ENCODE data around the gene SHISA9.

Gene SHISA9

GRCh38 chr16:13105427-13105826, 204.0 kb downstream of the SHISA9 start:
- Mint-ChIP-seq H3K27me3 (no peaks in the 10 kb centered on the region), H3K27ac (no peak overlapping the region), H3K36me3 (ENCODE audit: low read depth) (no peaks in the 10 kb centered on the region), H3K4me3 (no peak overlapping the region), H3K4me1 (no peaks in the 10 kb centered on the region), H3K9me3 (peaks cover 13% of the 10 kb centered on the region)
- ATAC-seq (no peak), DNase-seq (no peak)

GRCh38 chr16:13106464-13106863, 205.1 kb downstream of the SHISA9 start:
- Mint-ChIP-seq H3K9me3 (peaks cover 13% of the 10 kb centered on the region), H3K4me1 (no peaks in the 10 kb centered on the region), H3K4me3 (no peak overlapping the region), H3K27ac (no peak overlapping the region), H3K36me3 (ENCODE audit: low read depth) (no peaks in the 10 kb centered on the region), H3K27me3 (no peaks in the 10 kb centered on the region)
- DNase-seq (no peak), ATAC-seq (no peak)

DNA sequence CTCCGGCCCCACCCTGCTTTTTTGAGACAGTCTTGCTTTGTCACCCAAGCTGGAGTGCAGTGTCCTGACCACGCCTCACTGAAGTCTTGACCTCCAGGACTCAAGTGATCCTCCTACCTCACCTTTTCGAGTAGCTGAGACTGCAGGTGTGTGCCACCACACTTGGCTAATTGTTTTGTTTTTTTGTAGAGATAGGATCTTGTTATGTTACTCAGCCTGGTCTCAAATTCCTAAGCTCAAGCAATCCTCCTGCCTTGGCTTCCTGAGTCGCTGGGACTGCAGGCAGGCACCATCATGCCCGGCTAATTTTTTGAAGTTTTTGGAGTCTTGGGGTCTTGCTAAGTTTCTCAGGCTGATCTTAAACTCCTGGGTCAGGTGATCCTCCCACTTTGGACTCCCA, 206.7 kb downstream of the SHISA9 start:
- ATAC-seq: no peak
- DNase-seq: no peak

GRCh38 chr16:13109171-13109570, 207.8 kb downstream of the SHISA9 start:
- Mint-ChIP-seq H3K4me3 (no peak overlapping the region), H3K27ac (no peak overlapping the region), H3K36me3 (ENCODE audit: low read depth) (no peaks in the 10 kb centered on the region), H3K9me3 (peaks cover 14% of the 10 kb centered on the region), H3K27me3 (peaks cover 2% of the 10 kb centered on the region), H3K4me1 (no peaks in the 10 kb centered on the region)
- DNase-seq (no peak), ATAC-seq (no peak)

More for the DNA sequence above, 206.7 kb downstream of the SHISA9 start:
- Mint-ChIP-seq H3K4me3 (no peak overlapping the region), H3K4me1 (no peaks in the 10 kb centered on the region), H3K36me3 (ENCODE audit: low read depth) (no peaks in the 10 kb centered on the region), H3K27ac (no peak overlapping the region), H3K27me3 (peaks cover 2% of the 10 kb centered on the region), H3K9me3 (peaks cover 14% of the 10 kb centered on the region)

GRCh38 chr16:13110124-13110796, 208.9 kb downstream of the SHISA9 start:
- H3K27ac Mint-ChIP-seq: no peak overlapping the region
- DNase-seq: no peak

DNA sequence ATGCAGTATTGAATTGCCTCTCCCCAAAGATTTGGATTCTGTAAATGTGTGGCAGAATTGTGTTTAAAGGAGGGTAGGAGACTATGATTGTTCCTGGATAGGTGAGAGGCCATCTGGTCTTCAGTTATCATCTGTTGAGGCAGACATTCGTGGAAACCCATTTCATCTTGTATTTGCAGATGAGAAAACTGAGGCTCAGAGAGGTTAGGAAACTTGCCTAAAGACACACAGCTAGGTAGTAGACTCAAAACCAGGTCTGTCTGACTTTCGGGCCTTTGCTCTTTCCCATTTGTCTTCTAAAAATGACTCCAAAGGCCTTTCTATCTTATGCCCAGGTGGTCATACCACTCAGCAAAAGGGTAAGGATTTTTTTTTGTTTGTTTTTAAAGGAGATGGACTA, 210.3 kb downstream of the SHISA9 start:
- Mint-ChIP-seq H3K4me1 (no peaks in the 10 kb centered on the region), H3K4me3 (no peak overlapping the region), H3K27me3 (peaks cover 2% of the 10 kb centered on the region), H3K27ac (no peak overlapping the region), H3K36me3 (ENCODE audit: low read depth) (no peaks in the 10 kb centered on the region), H3K9me3 (peaks cover 11% of the 10 kb centered on the region)
- ATAC-seq (no peak), DNase-seq (no peak)

More at GRCh38 chr16:13110124-13110796, 208.9 kb downstream of the SHISA9 start:
- no peak for ATAC-seq
- Mint-ChIP-seq H3K36me3 (ENCODE audit: low read depth) (no peaks in the 10 kb centered on the region), H3K4me1 (no peaks in the 10 kb centered on the region), H3K4me3 (no peak overlapping the region), H3K27me3 (peaks cover 2% of the 10 kb centered on the region), H3K9me3 (peaks cover 14% of the 10 kb centered on the region)

GRCh38 chr16:13113741-13114140, 212.3 kb downstream of the SHISA9 start:
- peaks cover 2% of the 10 kb centered on the region for H3K27me3 Mint-ChIP-seq
- H3K9me3 Mint-ChIP-seq: peaks cover 9% of the 10 kb centered on the region
- no peaks in the 10 kb centered on the region for H3K4me1 Mint-ChIP-seq
- no peak for ATAC-seq
- no peak for DNase-seq
- H3K4me3 Mint-ChIP-seq: no peak overlapping the region
- H3K36me3 Mint-ChIP-seq (ENCODE audit: low read depth): no peaks in the 10 kb centered on the region
- no peak overlapping the region for H3K27ac Mint-ChIP-seq

DNA sequence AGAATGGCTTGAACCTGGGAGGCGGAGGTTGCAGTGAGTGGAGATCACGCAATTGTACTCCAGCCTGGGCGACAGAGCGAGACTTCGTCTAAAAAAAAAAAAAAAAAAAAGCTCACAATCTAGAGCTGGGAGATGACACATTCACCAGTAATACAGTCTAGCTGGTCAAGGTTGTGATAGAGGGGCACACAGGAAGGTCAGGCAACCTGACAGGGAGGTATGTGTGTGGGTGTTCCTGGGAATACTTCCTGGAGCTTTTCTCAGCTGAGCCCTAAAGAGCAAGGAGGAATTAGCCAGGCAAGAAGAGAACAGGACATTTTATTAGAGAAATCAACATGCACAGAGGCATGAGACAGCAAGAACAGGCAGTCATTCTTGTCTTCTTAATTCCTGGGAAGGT, 216.7 kb downstream of the SHISA9 start:
- Mint-ChIP-seq H3K27ac (no peak overlapping the region), H3K36me3 (ENCODE audit: low read depth) (no peaks in the 10 kb centered on the region), H3K4me1 (no peaks in the 10 kb centered on the region), H3K27me3 (no peaks in the 10 kb centered on the region), H3K9me3 (peaks cover 8% of the 10 kb centered on the region), H3K4me3 (no peak overlapping the region)
- DNase-seq: no peak
- ATAC-seq: no peak

- Mint-ChIP-seq H3K9me3 (no peaks in the 10 kb centered on the region), H3K4me3 (no peak overlapping the region), H3K27ac (no peak overlapping the region), H3K36me3 (ENCODE audit: low read depth) (no peaks in the 10 kb centered on the region), H3K4me1 (no peaks in the 10 kb centered on the region), H3K27me3 (no peaks in the 10 kb centered on the region)
- ATAC-seq (no peak), DNase-seq (no peak)
Observed at GRCh38 chr16:13120091-13120490, 218.7 kb downstream of the SHISA9 start.

GRCh38 chr16:13120557-13120956, 219.2 kb downstream of the SHISA9 start:
- no peaks in the 10 kb centered on the region for H3K36me3 Mint-ChIP-seq (ENCODE audit: low read depth)
- no peaks in the 10 kb centered on the region for H3K27me3 Mint-ChIP-seq
- no peaks in the 10 kb centered on the region for H3K4me1 Mint-ChIP-seq
- no peak for ATAC-seq
- H3K9me3 Mint-ChIP-seq: no peaks in the 10 kb centered on the region
- no peak overlapping the region for H3K27ac Mint-ChIP-seq
- no peak overlapping the region for H3K4me3 Mint-ChIP-seq
- no peak for DNase-seq

DNA sequence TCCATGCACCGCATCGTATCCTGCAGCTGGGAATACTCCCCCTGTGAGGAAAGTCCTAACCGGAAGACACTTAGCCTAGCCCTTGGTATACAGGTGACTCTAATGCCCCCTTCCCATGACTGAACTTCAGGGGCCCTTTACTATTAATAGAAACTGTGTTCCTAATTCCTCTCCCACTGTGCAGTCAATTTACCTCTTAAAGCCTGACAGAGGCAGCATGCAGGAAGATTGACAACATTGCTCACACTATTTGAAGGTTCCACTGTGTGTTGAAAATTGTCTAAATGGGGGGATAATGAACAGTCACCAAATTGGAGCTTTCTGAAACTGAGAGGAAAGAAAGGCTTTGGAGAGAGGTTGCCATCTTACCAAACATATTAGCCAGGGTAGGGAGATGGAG, 222.6 kb downstream of the SHISA9 start:
- H3K9me3 Mint-ChIP-seq: no peaks in the 10 kb centered on the region
- H3K27me3 Mint-ChIP-seq: peaks cover 5% of the 10 kb centered on the region
- no peak overlapping the region for H3K27ac Mint-ChIP-seq
- ATAC-seq (no peak), DNase-seq (no peak)
- no peaks in the 10 kb centered on the region for H3K4me1 Mint-ChIP-seq
- no peaks in the 10 kb centered on the region for H3K36me3 Mint-ChIP-seq (ENCODE audit: low read depth)
- no peak overlapping the region for H3K4me3 Mint-ChIP-seq

DNA sequence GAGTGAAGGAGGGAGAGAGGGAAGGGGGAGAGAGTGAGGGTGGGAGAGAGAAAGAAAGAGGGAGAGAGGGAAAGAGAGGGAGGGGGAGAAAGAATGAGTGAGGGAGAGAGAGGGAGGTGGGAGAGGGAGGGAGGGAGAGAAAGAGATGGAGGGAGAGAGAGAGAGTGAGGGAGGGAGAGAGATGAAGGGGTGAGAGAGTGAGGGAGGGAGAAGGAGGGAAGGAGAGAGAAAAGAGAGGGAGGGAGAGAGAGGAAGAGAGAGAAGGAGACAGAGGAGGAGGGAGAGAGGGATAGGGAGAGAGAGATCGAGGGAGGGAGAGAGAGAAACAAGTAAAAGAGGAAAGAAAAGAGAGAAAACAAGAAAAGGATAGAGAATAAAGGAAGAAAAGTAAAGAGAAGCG, 225.7 kb downstream of the SHISA9 start:
- no peak for DNase-seq
- ATAC-seq: no peak
- Mint-ChIP-seq H3K27ac (no peak overlapping the region), H3K36me3 (ENCODE audit: low read depth) (no peaks in the 10 kb centered on the region), H3K27me3 (peaks cover 5% of the 10 kb centered on the region), H3K4me3 (no peak overlapping the region), H3K4me1 (no peaks in the 10 kb centered on the region), H3K9me3 (no peaks in the 10 kb centered on the region)

DNA sequence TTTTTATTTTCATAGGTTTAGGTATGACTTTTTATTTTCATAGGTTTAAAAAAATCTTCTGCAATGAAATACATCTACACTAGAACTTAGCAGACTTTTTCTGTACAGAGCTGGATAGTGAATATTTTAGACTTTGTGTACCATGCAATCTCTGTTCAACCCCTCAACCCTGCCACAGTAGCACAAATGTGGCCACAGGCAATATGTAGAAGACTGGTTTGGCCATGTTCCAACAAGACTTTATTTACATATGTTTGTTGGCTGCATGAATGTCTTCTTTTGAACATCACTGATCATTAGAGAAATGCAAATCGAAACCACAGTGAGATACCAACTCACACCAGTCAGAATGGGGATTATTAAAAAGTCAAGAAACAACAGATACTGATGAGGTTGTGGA, 229.2 kb downstream of the SHISA9 start:
- H3K9me3 Mint-ChIP-seq: peaks cover 5% of the 10 kb centered on the region
- peaks cover 5% of the 10 kb centered on the region for H3K27me3 Mint-ChIP-seq
- no peaks in the 10 kb centered on the region for H3K4me1 Mint-ChIP-seq

DNA sequence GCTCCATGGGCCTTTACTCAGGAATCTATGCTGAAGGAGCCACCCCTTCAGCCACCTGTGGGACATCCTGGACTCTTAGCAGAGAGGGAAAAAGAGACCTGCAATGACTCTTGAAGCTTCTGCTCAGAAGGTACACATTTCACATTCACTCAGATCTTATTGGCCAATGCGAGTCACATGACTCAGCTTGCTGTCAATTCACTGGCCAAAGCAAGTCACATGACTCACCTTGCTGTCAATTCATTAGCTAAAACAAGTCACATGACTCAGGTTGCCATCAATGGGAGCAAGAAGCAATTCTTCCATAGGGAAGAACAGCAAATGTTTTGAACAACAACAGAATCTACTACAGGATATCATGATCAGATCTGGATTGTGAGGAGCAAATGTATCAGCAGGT, 233.4 kb downstream of the SHISA9 start:
- H3K36me3 Mint-ChIP-seq (ENCODE audit: low read depth): no peaks in the 10 kb centered on the region
- no peak overlapping the region for H3K27ac Mint-ChIP-seq
- peaks cover 5% of the 10 kb centered on the region for H3K9me3 Mint-ChIP-seq
- DNase-seq (no peak), ATAC-seq (no peak)
- no peaks in the 10 kb centered on the region for H3K4me1 Mint-ChIP-seq
- no peaks in the 10 kb centered on the region for H3K27me3 Mint-ChIP-seq
- H3K4me3 Mint-ChIP-seq: no peak overlapping the region

More for the DNA sequence above, 229.2 kb downstream of the SHISA9 start:
- DNase-seq: no peak
- Mint-ChIP-seq H3K27ac (no peak overlapping the region), H3K4me3 (no peak overlapping the region), H3K36me3 (ENCODE audit: low read depth) (no peaks in the 10 kb centered on the region)
- no peak for ATAC-seq

DNA sequence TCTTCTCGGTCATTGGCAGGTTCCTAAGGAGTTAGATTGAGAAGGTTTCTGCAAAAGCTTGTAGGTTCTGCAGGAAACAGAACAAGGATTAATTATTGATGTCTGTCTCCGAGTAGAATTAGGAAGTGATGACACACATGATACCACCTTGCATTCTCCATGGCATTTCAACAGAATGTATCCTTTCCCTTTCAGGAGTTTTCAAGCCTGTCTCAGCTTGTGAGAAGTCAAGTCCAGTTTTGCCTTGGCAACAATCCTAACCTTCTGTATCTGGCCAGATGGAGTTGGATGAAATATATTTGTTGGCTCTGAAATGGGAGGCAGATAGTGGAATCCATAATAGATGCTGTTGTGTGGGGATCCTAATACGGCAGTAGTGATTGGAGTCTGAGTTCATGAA, 235.5 kb downstream of the SHISA9 start:
- H3K4me1 Mint-ChIP-seq: no peaks in the 10 kb centered on the region
- no peaks in the 10 kb centered on the region for H3K36me3 Mint-ChIP-seq (ENCODE audit: low read depth)
- DNase-seq (no peak), ATAC-seq (no peak)
- no peak overlapping the region for H3K4me3 Mint-ChIP-seq
- H3K9me3 Mint-ChIP-seq: peaks cover 5% of the 10 kb centered on the region
- H3K27ac Mint-ChIP-seq: no peak overlapping the region
- peaks cover 5% of the 10 kb centered on the region for H3K27me3 Mint-ChIP-seq

DNA sequence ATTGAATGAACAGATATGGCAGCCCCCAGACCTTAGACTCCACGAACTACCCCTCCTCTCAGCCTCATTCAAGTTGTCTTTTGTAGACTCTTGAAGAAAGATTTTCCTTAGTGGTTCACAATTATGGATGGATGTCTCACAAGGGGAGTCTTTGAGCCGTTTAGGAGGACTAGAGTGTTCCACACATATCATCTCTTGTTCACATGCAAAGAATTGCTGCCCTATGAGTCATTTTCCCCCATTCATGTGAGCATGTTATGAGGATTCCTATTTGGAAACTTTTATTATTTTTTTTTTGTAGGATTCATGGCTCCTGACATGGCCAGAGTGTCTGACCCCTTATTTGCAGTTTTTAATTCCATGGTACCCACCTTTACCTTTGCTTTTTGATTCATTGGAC, 237.1 kb downstream of the SHISA9 start:
- H3K4me1 Mint-ChIP-seq: no peaks in the 10 kb centered on the region
- H3K36me3 Mint-ChIP-seq (ENCODE audit: low read depth): no peaks in the 10 kb centered on the region
- peaks cover 5% of the 10 kb centered on the region for H3K27me3 Mint-ChIP-seq
- H3K4me3 Mint-ChIP-seq: no peak overlapping the region
- DNase-seq: no peak
- H3K27ac Mint-ChIP-seq: no peak overlapping the region
- peaks cover 5% of the 10 kb centered on the region for H3K9me3 Mint-ChIP-seq
- ATAC-seq: no peak

All from activated naive CD8-positive, alpha-beta T cell treated with anti-CD3 and anti-CD28 coated beads, Interleukin-2, amount 50 U/mL, for 24 hours (primary cell).